Islet of Langerhans (tissue), 1 donor: ENCODE data around the gene PCNX1.
"Not testable (repeated sequence)": the region's sequence is repeated elsewhere in the genome, so short reads cannot be mapped to it uniquely, and the experiment has no call there.

Experiments used
- FAIRE-seq: peaks from one replicate; lab custom pipeline; 2011; peaks lifted over from hg19 to GRCh38; lab: Jason Lieb, UNC

Gene PCNX1

DNA sequence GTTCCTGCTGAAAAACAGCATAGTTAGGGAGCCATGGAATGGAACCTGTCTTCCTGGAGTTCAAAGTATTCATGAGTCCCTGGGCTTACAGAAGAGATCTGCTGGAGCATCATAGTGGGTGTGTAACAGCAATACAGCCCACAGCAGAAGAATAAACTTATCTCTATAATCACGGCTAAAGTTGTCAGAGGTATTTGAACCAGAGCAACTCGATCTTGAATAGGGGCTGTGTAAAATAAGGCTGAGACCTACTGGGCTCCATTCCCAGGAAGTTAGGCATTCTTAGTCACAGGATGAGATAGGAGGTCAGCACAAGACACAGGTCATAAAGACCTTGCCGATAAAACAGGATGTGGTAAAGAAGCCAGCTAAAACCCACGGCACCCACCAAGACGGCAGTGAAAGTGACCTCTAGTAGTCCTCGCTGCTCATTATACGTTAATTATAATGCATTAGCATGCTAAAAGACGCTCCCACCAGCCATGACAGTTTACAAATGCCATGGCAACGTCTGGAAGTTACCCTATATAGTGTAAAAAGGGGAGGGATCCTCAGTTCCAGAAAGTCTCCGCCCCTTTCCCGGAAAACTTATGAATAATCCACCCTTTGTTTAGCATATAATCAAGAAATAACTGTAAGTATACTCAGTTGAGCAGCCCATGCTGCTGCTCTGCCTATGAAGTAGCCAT lies 223.4 kb downstream of the PCNX1 start:
- no peak for FAIRE-seq

GRCh38 chr14:71133296-71133695 lies 226.0 kb downstream of the PCNX1 start:
- no peak for FAIRE-seq

DNA sequence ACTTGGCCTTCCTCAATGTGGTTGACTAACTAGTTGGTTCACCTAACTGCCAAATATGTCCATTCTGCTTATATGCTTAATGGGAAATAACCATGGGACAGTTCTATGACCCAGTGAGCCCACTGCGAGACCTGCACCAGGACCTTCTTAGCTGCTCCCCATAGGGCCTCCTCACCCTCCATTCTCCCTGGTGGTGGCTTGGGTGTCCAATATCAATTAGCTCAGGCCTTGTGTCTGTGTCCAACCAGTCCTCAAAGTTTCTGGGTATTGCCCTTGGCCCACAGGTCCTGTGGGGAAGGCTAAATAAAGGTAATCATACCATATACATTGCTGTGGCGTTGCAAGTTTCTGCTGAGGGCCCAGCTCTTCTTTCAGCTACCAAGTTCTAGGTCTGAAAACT lies 228.2 kb downstream of the PCNX1 start:
- no peak for FAIRE-seq

- FAIRE-seq: no peak
These were observed 228.7 kb downstream of the PCNX1 start for GRCh38 chr14:71135911-71136310.

DNA sequence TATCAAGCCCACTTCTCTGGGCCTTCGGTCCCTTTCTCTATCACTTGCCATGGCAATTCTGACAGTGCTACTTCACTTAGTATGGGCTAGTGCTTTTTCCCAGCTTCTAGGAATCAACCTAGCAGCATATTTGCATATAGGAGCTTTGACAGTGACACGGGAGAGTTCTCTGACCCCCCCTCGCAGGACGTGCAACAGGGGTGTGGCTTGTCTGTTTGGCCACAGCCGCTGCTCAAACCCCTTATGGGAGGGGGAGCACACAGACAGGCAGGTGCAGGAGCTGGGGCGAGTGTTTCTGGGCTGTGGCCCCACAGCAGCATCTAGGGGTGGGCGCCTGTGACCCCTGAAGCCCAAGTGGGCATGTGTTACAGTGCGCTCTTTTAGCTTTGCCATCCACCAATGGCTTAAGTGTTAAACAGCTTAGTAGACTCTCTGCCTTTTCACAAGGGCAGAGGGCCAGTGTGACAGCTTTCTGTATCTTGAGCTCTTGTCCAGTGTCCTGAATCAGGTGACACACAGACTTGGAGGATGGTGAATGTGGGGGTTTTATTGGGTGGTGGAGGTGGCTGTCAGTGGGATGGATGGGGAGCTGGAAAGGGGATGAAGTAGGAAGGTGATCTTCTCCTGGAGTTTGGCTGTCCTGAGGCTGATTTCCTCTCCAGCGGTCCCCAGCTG lies 229.3 kb downstream of the PCNX1 start:
- no peak for FAIRE-seq

DNA sequence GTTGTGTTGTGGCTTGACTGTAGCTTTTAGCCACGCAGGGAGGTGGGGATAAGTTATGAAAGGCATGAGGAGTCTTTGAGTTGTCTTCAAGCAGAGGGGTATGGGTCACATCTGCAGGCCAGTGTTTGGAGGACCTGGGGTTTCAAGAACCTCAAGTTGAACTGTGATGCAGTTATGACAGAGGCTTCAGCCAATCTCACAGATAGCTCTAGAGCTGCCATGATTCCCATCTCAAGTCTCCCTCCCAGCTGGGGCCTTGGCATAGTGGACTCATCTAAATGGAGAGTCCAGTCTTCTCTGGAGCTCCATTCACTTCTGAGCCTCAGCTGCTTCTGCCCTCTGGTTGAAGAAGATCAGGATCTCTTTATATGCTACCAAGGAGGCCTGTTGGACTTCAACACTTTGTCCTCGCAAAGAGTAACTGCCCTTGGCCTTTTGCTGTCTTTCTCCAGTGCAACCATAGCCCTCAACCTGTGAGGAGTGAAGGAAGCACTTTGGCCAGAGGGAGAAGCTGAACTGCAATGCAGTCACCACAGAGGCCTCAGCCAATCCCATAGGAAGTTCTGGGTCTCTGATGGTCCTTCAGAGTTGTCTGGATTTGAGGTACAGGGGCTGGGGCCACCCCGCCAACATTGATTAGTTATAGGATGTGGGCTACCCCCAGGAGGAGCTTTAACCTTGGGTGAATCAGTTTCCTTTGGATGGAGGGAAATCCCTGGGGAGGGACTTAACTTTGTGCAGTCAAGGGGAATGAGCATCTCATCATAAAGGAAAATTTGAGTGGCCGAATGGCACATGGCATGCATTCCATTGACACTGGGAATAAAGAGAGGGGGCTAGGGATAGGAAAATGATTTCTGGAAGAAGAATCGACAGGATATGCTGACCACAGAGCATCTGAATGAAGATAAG lies 230.5 kb downstream of the PCNX1 start:
- FAIRE-seq: no peak

- no peak for FAIRE-seq
These were observed 231.4 kb downstream of the PCNX1 start for GRCh38 chr14:71138448-71139293.

DNA sequence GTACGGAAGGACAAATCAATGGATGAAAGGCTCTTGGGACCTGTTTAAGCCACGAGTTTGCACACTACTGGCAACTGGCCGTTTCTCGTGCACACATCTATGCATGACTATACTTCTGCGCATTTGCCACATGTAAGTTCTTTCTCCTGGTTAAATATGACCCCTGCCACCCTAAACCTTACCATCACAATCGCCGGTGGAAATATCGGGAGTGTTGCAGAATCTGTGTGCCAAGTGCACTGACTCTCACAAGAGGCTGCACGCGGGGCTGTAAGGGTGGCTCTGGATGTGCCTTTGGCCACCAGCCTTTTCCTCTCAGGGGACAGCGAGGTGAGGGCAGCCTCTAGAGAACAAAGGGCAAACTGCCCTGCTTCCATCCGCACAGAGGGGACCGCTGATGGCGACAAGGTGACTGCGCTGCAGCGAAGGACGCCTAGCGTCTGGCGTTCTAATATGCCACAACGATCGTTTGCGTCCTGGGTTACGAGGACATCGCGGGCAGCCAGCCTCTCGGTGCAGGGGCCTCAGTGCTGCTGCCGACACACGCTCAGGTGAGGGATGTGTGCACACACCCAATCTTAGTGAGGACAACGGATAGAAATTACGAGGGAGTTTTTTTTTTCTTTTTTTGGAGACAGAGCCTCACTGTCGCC lies 232.2 kb downstream of the PCNX1 start:
- no peak for FAIRE-seq

GRCh38 chr14:71140157-71140556 lies 232.9 kb downstream of the PCNX1 start:
- no peak for FAIRE-seq

DNA sequence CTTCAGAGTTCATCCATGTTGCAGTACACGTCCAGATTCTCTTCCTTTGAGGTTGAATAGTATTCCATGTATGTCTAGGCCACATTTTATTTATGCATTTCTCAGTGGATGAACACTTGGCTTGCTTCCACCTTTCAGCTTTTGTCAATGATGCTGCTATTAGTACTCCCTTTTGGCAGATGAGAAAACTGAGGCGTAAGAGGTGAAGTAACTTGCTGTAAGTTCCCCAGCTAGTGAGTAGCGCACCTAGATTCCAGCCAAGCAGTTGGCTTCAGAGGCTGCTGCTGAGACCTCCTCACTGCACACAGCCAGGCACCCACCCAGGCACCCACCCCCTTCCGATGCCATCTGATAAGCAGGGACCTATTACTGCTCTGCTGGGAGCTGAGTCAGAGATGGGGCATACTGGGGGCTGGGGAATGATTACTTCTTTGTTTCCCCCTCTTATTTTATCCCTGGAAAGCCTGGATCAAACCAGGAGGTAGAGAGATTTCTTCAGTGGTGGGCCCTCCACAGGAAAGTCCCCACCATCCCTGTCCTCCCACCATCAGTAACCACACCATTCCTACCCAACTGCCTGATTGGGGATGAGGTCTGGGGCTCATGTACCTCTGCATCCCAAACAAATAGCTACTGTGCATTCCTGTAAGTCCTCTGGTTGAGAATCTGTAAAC lies 234.6 kb downstream of the PCNX1 start:
- FAIRE-seq: no peak

DNA sequence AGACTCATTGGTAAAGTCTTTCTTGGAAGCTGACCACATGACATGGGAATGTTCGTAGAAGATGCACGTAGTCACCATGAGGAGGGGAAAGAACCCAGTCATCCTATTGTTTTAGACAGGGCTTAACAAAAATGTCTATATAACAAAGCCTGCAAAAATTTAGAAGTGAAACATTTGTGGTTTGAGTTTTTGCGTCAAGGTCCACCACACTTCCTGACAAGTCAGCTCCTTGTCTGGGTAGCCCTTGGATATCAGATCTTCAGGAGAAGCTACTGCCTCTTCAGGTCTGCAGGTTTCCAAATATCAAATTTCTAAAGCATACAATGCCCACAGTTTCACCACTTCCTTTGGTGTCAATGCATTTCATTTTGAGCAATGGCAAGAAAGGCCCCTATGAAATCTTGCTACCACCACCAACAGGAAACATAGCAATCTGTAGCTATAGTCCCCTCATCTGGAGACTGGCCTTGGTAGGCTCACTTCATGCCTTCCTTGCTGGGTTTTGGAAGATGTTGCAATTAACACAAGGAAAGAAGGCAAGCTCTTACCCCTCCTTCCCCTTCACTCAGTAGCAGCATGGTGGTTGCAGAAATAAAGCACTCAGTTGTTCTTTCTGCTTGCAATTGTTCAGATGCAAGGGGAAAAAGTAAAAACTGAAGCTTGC lies 235.2 kb downstream of the PCNX1 start:
- no peak for FAIRE-seq

GRCh38 chr14:71143381-71144290 lies 236.4 kb downstream of the PCNX1 start:
- no peak for FAIRE-seq

DNA sequence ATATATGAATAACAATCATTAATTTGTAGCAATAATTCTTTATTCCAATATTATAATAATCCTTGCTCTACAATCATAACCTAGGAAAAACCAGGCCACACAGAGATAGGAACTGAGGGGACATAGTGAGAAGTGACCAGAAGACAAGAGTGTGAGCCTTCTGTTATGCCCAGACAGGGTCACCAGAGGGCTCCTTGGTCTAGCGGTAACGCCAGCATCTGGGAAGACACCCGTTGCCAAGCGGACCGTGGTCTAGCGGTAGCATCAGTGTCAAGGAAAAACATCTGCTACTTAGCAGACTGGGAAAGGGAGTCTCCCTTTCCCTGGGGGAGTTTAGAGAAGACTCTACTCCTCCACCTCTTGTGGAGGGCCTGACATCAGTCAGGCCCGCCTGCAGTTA lies 240.1 kb downstream of the PCNX1 start:
- not testable (repeated sequence) for FAIRE-seq

DNA sequence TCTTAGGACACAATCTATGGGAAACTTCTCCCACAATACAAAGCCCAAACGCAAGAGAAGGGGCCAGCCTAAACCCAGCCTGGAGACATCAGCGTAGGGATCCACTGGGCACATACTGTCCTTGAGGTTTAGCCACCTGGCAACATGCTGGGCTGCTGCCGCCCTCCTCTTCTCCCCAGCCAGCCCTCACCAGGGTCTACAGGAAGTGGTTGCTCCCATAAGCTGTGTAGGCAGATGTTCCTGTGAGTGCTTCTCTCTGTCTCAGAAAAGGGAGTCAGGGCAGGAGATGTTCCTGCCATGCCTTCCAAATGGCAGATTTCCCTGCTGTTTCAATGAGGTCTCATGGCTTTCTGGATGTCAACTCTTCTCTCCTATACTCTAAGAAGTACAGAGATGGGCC lies 241.4 kb downstream of the PCNX1 start:
- FAIRE-seq: no peak

DNA sequence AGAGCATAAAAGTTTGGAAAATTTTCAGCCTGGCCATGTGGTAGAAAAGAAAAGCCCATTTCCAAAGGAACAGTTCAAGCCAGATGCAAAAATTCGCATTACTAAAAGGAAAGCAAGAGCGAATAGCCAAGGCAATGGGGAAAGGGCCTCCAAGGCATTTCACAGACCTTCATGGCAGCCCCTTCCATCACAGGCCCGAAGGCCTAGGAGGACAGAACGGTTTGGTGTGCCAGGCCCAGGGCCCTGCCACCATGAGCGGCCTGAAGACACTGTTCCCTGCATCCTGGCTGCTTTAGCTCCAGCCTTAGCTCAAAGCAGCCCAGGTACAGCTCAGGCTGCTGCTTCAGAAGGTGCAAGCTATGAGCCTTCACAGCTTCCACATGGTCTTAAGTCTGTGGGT lies 243.5 kb downstream of the PCNX1 start:
- FAIRE-seq: no peak

DNA sequence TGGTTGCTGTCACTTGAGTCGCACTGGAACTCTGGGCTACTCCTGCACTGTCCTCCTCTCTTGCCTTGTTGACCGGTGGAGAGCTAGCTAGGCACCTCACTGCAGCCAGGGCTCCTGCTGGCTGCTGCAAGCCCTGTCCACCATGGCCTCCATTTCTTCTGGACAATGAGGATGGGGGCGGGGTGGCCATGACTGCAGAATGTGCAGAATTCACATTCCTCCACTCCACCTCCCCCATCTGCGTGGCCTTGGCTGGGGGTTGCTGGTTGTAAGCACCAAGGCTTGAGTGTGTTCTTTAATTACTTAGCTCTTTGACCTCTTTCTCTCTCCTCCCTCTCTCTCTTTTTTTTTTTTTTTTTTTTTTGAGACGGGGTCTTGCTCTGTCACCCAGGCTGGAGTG lies 248.5 kb downstream of the PCNX1 start:
- no peak for FAIRE-seq

- no peak for FAIRE-seq
These were observed 256.0 kb downstream of the PCNX1 start for GRCh38 chr14:71163050-71163841.

DNA sequence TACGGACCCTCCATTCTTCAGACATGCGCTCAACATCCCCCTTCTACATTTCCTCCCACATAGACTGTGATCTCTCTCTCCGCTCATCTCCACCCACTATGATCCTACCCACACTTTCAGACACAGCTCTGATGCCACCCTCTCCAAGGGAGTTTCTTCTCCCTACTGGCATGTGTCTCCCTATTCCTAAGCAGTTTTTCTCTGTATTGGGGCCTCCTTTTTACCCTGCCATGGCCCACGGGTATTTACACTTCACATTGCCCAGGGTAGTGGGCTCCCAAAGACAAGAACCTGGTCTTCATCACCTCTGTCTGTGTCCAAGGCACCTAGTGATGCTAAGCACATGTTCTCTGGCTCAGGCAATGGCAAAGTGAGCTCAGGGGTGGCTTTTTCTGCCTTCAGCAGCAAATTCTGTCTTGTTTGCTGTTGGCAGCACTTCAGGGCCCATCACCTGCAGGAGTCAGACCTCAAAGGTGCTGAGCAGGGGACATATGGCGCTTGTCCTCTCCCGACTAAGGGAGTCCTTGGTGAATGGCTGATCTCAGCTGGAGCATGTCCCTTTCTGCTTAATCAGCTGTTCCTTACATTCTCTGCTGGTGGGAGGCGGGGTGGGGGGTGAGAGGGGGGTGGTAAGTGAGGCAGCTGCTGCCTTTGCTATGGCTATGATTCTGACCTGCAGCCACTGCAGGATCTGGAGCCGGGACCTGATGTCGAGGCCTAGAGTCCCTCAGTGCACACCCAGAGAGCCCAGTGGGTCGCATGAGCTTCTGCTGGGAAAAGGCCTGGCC lies 256.8 kb downstream of the PCNX1 start:
- FAIRE-seq: peak; percentile 89
